GM10266 (cell line): Measurements from ENCODE around the gene CD79A.

Experiments used
- DNase-seq: peaks from one replicate; pipeline ENCODE4 v3.0.0; 2012; ENCODE audit errors: extremely low spot score
- CTCF ChIP-seq: IDR thresholded peaks from 2 replicates; pipeline ENCODE4 v1.5.1; 2012; ENCODE audit warnings: mild to moderate bottlenecking, low read depth; ENCODE audit not compliant: control insufficient read depth, insufficient read depth; ENCODE audit errors: missing control alignments

The CD79A gene

GRCh38 chr19:41921577-41922576, 44.8 kb downstream of the CD79A start:
- TF ChIP-seq CTCF: no peak
- no peak for DNase-seq

- DNase-seq: no peak
- TF ChIP-seq CTCF: no peak
Observed at GRCh38 chr19:41922585-41922984, 45.5 kb downstream of the CD79A start.

GRCh38 chr19:41923045-41923788, 46.1 kb downstream of the CD79A start:
- TF ChIP-seq CTCF: no peak
- no peak for DNase-seq

GRCh38 chr19:41924151-41925145, 47.4 kb downstream of the CD79A start:
- DNase-seq: no peak

GRCh38 chr19:41925208-41926003, 48.3 kb downstream of the CD79A start:
- no peak for TF ChIP-seq CTCF

More at GRCh38 chr19:41924151-41925145, 47.4 kb downstream of the CD79A start:
- no peak for TF ChIP-seq CTCF

More at GRCh38 chr19:41925208-41926003, 48.3 kb downstream of the CD79A start:
- no peak for DNase-seq
